HG02571 (cell line): ENCODE data around the gene PRICKLE1.

Experiments used
- ATAC-seq: cut with Tn5 transposase; IDR thresholded peaks from one replicate; pipeline ENCODE4 v1.9.1; 2021; ENCODE audit warnings: mild to moderate bottlenecking, moderate library complexity; ENCODE audit not compliant: unreplicated experiment

The PRICKLE1 gene

DNA sequence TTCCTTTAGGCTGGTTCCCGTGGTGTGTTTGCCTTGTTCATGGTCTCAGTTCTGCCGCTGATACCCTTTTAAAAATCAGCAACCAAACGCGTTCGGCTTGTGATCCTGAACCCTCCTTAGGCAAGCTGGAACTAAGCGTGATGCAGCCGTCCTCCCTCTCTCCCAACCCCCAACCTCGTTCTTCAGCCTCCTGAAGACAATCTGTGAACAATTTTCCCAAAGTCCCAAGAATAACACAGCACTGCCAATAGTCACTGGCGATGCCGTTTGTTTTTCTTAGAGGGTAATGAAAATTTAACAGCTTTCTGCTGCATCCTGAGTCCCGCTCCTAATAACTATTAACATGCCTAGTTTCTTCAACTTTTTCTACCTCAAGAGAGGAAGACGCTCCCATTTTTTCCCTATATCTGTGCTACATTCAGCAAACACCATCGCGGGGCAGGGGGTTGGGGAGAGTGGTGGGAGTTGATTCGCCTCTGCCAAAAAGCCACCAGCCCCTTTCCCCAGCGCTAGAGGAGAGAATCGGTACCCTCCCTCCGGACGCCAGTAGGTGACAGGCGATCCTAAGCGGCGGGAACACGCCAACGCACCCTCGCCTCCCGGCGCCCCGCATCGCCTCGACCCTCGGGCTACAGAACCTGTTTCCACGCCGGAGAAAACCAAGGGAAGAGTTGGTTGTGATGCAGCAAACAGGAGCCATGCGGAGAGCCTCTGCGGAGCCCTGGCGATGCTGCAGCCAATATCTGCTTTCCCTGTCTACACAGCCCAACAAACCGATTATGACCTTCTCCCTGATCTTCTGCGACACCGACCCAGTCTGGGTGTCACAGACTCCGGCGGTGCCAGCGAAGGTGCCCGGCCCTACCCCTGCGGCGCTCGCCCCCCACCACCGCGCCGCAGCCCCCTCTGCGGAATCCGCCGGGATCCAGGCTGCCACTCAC is 752 bp downstream of the PRICKLE1 start:
- peak; percentile 37 for ATAC-seq

DNA sequence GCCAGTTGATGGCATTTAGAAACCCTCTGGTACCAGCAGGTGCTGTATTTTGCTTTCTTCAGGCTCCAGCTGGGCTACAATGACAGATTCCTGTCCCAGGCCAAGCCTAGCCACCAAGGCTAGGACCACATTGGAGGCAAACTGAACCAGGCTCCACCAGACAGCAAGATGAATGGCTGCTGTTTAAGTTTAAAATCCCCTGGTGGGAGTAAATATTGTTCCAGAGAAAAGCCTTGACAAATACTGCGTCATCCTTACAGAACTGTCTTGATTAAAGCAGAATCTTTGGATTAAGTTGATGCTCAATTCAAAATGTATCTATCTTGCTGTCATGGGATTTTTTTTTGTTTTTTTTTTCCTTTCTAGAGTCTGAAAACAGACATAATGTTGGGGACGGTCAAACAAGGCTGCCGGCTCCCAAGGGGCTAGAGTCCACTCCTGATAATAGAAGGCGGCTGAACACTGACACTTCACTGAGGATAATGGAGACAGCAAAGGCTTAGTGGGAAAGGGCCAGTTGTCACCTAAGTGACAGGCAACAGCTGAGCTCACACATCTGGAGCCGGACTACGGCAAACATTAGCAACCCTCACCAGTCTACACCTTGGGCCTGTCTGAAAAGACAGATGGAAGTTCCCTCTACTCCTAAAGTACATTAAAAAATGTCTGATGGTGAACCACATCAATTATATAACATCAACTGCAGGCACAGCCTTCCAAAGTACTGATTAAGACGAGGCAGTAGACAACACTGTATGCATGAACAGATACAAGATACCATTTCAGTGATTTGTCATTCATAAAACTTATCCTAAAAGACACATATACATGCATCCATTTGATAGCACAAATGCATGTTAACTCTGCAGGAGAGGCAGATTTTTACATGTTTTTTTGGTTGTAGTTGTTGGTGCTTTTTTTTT is 1.7 kb downstream of the PRICKLE1 start:
- no peak for ATAC-seq

DNA sequence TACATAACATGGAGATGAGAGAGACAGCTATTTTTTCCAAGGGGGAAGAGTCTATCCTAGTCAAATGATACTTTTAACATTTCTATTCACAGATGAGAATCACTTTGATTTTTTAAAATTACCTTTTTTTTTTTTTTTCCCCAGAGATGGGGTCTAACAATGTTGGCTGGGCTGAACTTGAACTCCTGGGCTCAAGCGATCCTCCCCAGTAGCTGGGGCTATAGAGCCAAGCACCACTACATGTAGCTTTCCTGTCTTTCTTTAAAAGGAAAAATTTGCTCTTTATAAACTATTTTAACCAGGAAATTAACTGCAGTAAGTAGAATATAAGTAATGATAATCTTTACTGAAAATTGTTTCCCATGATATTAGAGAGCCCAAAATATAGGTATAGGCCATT is 3.3 kb downstream of the PRICKLE1 start:
- ATAC-seq, result no peak

DNA sequence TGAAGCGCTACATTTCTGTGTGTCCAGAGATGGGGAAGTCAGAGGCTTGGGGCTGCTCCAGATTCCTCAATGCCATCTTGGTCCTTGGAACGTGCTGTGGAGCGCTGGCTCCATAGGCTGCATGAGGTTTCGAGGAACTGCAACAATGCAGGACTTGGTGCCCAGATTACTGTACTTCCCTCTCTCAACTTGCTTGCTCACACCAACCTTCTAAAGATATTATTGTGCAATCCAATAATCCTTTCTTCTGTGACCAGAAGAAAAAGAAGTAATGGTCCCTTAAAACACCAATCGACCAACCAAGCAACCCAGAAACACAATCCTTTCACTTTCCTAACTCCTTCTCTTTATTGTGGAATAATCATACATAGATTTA is 3.7 kb downstream of the PRICKLE1 start:
- no peak for ATAC-seq

DNA sequence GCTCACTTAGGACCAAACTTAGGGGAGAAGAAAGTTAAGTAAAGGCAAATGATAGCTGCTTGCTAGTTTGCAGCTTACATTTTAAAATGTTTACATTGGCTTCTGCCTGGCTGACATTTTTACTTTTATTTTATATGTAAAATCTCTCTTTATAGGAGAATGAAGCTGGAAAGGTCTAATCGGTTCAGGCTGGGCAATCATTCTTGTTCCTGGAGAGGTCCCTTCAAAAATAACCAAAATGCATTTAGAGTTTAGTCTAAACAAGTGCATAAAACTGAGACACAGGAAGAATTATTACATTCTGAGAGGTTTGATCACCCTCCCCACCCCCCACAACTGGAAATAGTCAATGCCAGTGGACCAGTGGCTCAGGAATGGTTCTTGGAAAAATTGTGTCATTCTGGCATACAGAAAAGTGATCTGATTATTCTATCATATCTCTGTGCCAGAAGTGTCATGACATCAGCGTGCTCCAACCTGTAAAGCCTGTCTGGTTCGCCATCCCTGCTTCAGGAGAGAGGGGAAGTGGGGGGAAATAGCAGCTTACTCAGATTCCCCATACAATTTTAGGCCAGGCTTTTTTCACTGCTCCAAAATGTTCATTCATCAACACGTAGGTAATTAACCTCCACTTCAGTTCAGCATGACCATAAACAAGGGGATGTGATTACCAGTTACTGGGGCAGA is 4.2 kb downstream of the PRICKLE1 start:
- ATAC-seq, result no peak

DNA sequence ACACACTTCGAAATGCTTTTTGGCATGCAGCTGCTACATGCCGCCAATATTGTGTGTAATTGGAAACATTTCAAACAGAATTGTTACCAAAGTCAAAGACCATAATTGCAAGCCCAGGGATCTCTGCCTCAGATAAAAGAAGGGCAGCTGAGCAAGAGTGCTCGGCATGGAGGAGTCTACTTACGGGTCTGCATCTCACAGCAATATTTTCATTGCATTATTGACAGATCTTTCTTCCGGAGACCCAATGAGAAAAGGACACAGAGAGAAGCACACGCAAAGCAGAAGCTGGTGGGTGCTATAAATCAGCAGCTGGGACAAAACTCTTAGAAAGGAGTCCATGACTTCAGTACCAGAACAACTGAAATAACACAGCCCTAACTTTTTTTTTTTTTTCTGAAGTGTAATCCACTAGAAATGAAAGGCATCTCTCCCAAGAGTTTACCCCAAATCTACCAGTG is 4.9 kb downstream of the PRICKLE1 start:
- no peak for ATAC-seq

DNA sequence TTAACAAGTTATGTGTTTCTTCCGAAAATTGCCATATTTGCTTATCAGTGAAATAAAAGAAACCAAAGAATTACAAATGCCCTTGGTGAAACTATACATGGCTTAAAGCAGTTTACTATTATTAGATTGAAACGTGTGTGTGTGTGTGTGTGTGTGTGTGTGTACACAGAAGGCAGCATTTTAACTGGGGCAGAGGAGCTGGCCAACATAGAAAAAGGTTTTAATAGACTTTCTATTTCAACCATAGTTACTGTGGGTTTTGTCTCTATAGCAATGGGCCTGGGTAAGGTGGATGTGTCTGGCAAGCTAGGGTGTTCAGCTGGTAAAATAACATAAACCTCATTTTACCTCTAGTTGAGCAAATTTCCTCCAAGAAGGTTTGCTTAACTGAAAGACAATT is 6.5 kb downstream of the PRICKLE1 start:
- ATAC-seq, result no peak

DNA sequence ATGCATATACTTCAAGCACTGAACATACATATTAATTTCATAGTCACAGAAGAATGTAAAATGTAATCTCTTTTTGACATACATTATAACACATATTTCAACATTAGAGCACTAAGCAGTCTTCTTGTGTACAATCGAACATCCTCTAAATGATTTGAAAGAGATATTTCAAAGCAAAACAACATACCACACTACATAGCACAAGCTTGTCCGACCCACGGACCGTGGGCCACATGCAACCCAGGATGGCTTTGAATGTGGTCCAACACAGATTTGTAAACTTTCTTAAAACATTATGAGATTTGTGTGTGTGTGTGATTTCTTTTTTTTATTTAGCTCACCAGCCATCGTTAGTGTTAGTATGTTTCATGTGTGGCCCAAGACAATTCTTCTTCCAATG is 7.0 kb downstream of the PRICKLE1 start:
- no peak for ATAC-seq

DNA sequence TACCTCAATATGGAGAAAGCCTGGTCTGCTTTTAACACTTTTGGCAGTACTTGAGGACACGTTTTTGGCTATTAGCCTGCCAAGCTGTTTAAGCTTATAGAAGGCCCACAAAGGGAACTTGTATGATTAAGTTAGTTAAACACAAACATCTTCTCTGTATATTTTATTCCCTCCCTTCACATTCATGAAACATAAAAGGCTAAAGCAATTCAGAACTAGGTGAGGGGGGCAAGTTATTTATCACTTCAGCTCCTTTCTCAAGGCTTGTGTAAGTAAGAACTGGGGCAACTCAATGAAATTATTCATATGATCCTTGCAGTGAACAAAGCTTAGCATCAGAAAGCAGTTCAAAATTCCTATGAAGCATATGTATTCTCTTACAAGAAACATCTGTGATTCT is 7.5 kb downstream of the PRICKLE1 start:
- ATAC-seq, result no peak

DNA sequence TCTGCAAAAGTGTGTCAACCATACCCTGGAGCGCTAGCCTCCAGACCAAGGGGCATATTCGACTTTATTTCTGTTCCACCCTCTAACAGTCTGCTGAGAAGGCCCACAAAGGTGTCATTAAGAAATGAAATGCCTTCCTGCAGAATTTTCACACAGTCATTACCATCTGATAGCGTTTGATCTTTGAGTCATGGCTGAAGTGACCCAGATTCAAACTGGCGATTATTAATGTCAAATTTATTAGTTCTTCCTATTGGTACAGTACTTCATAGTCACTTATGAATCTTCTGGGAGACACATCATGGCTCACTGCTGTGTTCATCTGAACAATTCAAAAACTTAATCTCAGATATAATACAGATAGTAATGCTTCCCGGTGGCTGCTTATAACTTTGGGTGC is 13.2 kb downstream of the PRICKLE1 start:
- no peak for ATAC-seq

DNA sequence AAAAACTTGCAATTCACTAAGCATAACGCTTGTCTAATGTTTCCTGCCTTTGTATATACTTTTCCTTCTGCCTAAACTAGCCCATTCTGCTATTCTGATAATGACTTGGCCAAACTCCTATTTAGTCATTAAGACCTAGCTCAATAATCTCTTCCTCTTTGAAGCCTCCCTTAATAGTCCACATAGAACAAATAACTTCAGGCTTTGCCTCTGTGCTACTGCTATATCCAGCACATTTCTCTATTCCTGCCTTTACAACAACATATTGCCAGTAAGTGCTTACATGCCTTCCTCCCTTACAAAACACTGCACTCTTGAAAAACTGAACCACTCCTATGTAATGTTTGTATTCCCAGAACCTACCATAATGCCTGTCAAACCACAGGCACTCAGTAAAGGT is 13.8 kb downstream of the PRICKLE1 start:
- ATAC-seq, result no peak

DNA sequence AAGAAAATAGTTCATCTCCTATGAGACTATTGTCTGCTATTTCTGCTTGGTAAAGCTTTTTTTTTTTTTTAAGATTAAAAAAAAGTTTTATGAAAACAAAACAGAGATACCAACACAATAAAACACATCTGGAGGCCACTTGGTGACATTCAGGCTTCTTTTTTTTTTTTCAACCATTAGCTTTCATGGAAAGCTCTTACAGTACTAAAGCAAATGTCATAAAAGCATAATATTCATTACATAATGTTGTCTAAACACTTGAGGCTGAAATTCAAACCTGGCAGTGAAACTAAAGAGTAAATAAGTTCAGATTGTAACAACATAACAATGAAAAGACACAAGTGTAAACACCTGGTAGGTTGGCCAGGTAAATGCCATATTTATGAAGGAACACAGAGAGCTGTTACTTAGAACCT is 14.7 kb downstream of the PRICKLE1 start:
- ATAC-seq, result no peak

DNA sequence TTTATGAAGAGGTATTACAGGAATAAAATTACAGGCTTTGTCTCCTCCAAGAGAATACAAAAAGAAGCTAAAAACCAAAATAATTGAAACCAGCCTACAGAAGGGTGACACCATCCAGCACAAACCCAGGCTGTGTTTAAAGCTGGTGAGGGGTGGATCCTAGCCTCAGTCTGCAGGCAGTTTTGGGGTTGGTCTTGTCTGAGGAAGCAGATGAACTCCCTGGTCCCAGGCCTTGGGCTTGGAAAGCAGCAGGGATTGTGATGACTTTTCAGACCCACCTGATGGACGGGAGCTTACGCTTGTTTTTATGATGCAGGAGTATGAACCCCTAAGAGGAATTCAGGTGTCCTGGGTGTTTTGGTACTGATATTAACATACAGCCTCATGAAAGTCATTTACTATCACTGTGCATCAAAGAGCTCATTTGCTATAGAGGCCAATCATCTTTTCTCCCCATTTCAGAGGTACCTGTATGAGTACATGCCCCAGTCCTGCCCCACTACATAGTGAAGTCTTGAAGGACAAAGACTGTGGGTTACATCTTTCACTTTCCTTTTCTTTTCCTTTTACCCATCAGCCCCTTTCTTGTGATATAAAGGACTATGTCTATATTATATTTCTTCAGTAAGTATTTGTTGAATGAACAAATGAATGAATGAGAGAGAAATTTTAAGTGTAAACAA is 18.1 kb downstream of the PRICKLE1 start:
- no peak for ATAC-seq

DNA sequence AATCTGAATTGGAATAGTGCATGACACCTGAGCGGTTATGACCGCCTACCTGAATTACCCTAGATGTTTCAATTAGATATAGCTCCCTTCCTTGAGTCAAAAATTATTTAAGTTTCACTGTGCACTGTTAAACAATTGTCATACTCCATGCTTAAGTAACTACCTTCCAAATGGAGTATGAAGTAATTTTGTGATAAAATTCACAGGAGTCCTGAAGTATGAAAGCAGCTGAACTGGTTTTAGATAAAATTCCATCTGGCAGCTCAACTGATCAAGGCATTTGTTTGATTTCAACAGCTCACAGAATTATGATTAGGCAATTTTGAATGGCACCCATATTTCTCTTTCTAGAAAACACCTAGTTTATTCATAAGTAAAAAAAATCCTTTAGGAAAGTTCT is 19.5 kb downstream of the PRICKLE1 start:
- ATAC-seq, result no peak

DNA sequence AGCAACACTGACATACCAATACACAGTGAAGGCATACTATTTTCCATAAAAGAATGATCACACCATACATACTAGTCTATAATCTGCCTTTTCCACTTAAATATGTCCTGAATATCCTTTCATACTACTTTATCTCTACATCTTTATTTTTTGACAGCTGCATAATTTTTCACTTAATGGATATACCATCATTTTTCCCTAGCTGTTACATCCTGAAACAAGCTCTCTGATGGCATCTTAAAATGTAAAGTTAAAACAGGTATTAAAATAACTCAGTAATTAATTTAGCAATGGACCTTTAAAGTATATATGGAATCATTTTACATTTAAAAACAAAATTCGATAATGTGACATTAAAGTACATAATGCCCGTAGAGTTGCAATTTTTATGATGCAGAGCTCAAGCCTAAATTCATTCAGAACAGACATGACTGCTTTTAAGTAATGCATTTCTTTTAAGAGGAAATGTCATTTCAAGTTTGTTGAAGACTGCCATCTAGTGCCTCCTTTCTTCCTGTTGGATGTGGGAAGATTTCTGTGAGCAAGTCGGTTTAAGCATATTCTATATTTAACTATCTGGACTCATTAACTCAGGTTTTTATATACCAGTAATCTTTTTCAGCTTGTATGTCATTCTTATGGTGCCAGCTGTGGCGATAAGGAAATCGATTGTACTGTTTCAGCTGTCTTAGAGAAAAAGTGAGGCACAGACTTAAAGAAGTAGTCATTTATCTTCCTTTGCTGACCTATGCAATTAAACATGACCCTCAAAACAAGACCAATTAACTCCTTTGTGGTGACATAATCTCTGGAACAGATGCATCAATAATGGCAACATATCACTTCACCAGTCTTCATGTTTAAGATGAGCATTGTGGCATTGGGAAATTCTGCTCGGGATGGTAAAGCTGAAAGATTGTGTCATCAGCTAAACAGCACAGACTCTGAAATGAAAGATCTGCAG is 20.3 kb downstream of the PRICKLE1 start:
- ATAC-seq, result no peak

DNA sequence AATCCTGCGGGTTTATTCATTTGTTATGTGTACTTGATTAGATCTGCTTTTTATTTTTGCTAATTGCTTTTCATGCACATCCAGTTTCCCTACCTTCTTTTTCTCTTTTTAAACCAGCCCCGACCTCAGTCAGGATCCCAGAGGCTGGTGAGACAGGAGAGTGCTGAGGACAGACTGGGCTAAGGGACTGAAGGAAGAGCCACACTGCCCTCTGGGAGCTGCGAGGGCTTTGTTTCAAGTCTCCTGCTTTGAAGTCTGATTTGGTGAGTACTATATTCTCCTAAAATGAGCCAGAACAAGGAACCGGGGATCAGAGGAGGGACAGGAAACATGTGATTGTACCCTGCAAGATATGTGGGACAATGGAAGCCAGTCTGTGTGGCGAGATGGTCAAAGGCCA is 23.9 kb downstream of the PRICKLE1 start:
- no peak for ATAC-seq

DNA sequence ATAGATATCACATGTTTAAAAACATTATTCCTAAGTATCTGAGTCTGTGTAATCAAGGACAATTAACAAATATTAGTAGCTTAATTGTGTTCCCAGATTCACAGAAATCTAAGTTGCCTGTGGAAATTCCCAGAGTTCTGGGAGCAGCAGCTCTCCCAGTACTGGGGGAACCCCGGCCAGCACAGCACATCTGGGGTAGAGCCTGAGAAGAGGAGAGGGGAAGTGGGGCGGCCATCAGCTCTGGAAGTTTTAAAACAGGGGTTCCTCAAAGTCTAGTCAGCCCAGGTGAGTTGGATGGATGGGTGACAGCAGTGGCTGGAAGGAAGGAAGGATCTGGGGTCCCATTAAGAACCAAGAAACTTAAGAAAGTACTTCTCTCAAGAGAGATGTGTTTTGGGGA is 24.6 kb downstream of the PRICKLE1 start:
- ATAC-seq, result no peak

DNA sequence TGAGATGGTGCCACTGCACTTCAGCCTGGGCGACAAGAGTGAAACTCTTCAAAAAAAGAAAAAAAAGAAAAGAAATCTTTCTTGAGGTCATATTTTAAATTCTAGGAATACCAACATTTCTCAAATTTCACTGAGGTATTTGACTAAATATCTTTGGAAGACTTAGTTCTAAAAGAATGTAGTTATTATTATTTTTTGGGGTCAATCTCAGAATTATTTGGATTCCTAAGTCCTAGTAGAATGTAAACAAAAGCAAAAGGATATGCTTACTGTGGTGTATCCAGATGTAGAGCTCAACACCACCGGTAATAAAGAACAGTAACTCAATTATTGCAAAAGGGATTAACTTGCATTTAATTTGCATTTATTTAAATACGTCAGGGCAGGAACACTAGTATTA is 25.0 kb downstream of the PRICKLE1 start:
- no peak for ATAC-seq

DNA sequence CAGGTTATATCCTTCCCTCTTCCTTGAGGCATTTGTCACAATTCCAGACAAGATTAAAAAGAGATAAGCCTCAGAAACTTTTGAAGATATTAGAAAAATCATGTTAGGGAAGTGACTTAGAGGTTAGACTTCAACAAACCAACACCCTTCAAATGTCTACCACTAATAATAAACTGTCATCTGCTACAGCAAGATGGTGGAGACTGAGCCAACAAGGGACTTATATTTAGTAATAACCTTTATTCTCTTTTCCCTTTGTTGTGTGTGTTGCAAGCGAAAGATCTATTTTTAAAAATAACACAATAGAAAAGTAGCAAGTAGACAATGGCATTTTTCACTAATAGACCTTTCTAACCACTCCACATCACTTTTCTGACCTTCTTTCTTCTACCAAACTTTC is 28.6 kb downstream of the PRICKLE1 start:
- ATAC-seq, result no peak
